GM23338 (cell line): Measurements from ENCODE around the gene C10orf105. TPM values are rescaled to one million over a fixed set of nuclear protein-coding genes. Genes with fewer than 3 reads are reported as not detected.

ENCODE experiments used
- ATAC-seq: fragments of 200-7000 bp; cut with Tn5 transposase; 3 replicates; pipeline ENCODE4 v1.9.1; 2020
- DNase-seq: peaks from one replicate; pipeline ENCODE4 v3.0.0-alpha.2; 2015; ENCODE audit warnings: low spot score
- H2AFZ ChIP-seq: fragments of 200-600 bp; sonication (generic); 2 replicates; pipeline ENCODE4 v1.8.0; 2016; ENCODE audit warnings: antibody characterized with exemption, mild to moderate bottlenecking, moderate library complexity
- H3F3A ChIP-seq: fragments of 200-600 bp; sonication (generic); replicated peaks from 2 replicates; pipeline ENCODE4 v1.8.0; 2017; ENCODE audit warnings: antibody characterized with exemption, mixed run types, low read depth
- H3K27ac ChIP-seq: fragments of 200-600 bp; sonication (generic); 2 replicates; pipeline ENCODE4 v1.6.1; 2016; ENCODE audit warnings: low read depth
- H3K27me3 ChIP-seq: fragments of 200-600 bp; sonication (generic); 2 replicates; pipeline ENCODE4 v1.8.0; 2016; ENCODE audit warnings: mild to moderate bottlenecking, mixed run types, moderate library complexity; ENCODE audit not compliant: insufficient read depth
- H3K36me3 ChIP-seq: fragments of 200-600 bp; sonication (generic); 2 replicates; pipeline ENCODE4 v1.8.0; 2016; ENCODE audit warnings: mild to moderate bottlenecking; ENCODE audit not compliant: insufficient read depth
- H3K4me1 ChIP-seq: fragments of 200-600 bp; sonication (generic); 2 replicates; pipeline ENCODE4 v1.8.0; 2016; ENCODE audit warnings: mild to moderate bottlenecking, moderate library complexity; ENCODE audit not compliant: insufficient read depth
- H3K4me2 ChIP-seq: fragments of 200-600 bp; sonication (generic); 2 replicates; pipeline ENCODE4 v1.7.1; 2017; ENCODE audit warnings: mixed run types
- H3K4me3 ChIP-seq: fragments of 200-600 bp; sonication (generic); 2 replicates; pipeline ENCODE4 v1.6.1; 2016; ENCODE audit warnings: mixed run types
- H3K79me2 ChIP-seq: fragments of 200-600 bp; sonication (generic); replicated peaks from 2 replicates; pipeline ENCODE4 v1.8.0; 2017; ENCODE audit warnings: mild to moderate bottlenecking; ENCODE audit not compliant: insufficient read depth
- H3K9me2 ChIP-seq: fragments of 200-600 bp; sonication (generic); 2 replicates; pipeline ENCODE4 v1.8.0; 2017; ENCODE audit not compliant: insufficient read depth
- H4K20me1 ChIP-seq: fragments of 200-600 bp; sonication (generic); replicated peaks from 2 replicates; pipeline ENCODE4 v1.8.0; 2017; ENCODE audit warnings: mild to moderate bottlenecking; ENCODE audit not compliant: insufficient read depth
- H3K27ac Mint-ChIP-seq: 2 replicates; pipeline ENCODE4 v1.8.0; 2020; ENCODE audit warnings: inconsistent platforms, mild to moderate bottlenecking, moderate library complexity, mixed read lengths
- H3K27me3 Mint-ChIP-seq: 3 replicates; pipeline ENCODE4 v1.8.0; 2022; ENCODE audit warnings: low read depth, mild to moderate bottlenecking, moderate library complexity, mixed read lengths, inconsistent platforms; ENCODE audit not compliant: insufficient read depth, poor library complexity
- H3K36me3 Mint-ChIP-seq: 3 replicates; pipeline ENCODE4 v1.8.0; 2021; ENCODE audit warnings: low read depth, mild to moderate bottlenecking, inconsistent platforms, moderate library complexity, mixed read lengths
- H3K4me1 Mint-ChIP-seq: 3 replicates; pipeline ENCODE4 v1.8.0; 2020; ENCODE audit warnings: mild to moderate bottlenecking, inconsistent platforms, mixed read lengths
- H3K4me3 Mint-ChIP-seq: 3 replicates; pipeline ENCODE4 v1.8.0; 2021; ENCODE audit warnings: moderate library complexity, mild to moderate bottlenecking, inconsistent platforms, mixed read lengths
- H3K9me3 Mint-ChIP-seq: 3 replicates; pipeline ENCODE4 v1.8.0; 2020; ENCODE audit warnings: moderate library complexity, mild to moderate bottlenecking, inconsistent platforms, mixed read lengths
- CREB1 ChIP-seq: fragments of 250-450 bp; sonication (Bioruptor Pico); IDR thresholded peaks from 2 replicates; pipeline ENCODE4 v1.5.0; 2020; ENCODE audit warnings: low read depth, mild to moderate bottlenecking, moderate library complexity
- ETS1 ChIP-seq: IDR thresholded peaks from 2 replicates; pipeline ENCODE4 v1.6.1; 2016; ENCODE audit warnings: antibody characterized with exemption
- EZH2 ChIP-seq: fragments of 200-600 bp; sonication (generic); IDR thresholded peaks from one replicate; pipeline ENCODE4 v1.8.0; 2017; ENCODE audit warnings: antibody characterized with exemption, mild to moderate bottlenecking, low read depth; ENCODE audit not compliant: unreplicated experiment
- EZH2phosphoT487 ChIP-seq: fragments of 200-600 bp; sonication (generic); IDR thresholded peaks from one replicate; pipeline ENCODE4 v1.8.1; 2018; ENCODE audit warnings: antibody characterized with exemption; ENCODE audit not compliant: unreplicated experiment
- JUNB ChIP-seq: IDR thresholded peaks from one replicate; pipeline ENCODE4 v1.6.1; 2016; ENCODE audit warnings: antibody characterized with exemption; ENCODE audit not compliant: unreplicated experiment
- NANOG ChIP-seq: IDR thresholded peaks from 2 replicates; pipeline ENCODE4 v1.6.1; 2016; ENCODE audit warnings: antibody characterized with exemption, borderline replicate concordance
- POLR2AphosphoS5 ChIP-seq: IDR thresholded peaks from 2 replicates; pipeline ENCODE4 v1.6.1; 2016; ENCODE audit warnings: antibody characterized with exemption, low read depth
- REST ChIP-seq: IDR thresholded peaks from one replicate; pipeline ENCODE4 v1.6.1; 2018; ENCODE audit warnings: antibody characterized with exemption; ENCODE audit not compliant: unreplicated experiment
- STAT1 ChIP-seq: IDR thresholded peaks from one replicate; pipeline ENCODE4 v1.6.1; 2016; ENCODE audit warnings: antibody characterized with exemption; ENCODE audit not compliant: unreplicated experiment
- ZNF114 ChIP-seq: fragments of 250-450 bp; sonication (Bioruptor Pico); IDR thresholded peaks from 2 replicates; pipeline ENCODE4 v1.5.0; 2020; ENCODE audit warnings: mild to moderate bottlenecking, moderate library complexity
- ZNF331 ChIP-seq: fragments of 250-450 bp; sonication (Bioruptor Pico); IDR thresholded peaks from 2 replicates; pipeline ENCODE4 v1.5.0; 2020; ENCODE audit warnings: low read depth, mild to moderate bottlenecking, moderate library complexity
- polyA plus RNA-seq: library from polyadenylated mRNA; unstranded; fragments of >200 nt; fragmentation: Nextera tagmentation; extraction: Ambion mirVana; gene quantifications from 2 replicates; pipeline ENCODE4 v1.2.1, GENCODE V29; 2016
- total RNA-seq: library from RNA; depleted of rRNA; stranded (reverse); fragments of >200 nt; shearing (Covaris generic); gene quantifications from 2 replicates; pipeline ENCODE4 v1.2.3, GENCODE V29; 2014
- TF ChIP-seq, protein P1 (sequence below): fragments of 250-450 bp; sonication (Bioruptor Pico); IDR thresholded peaks from 2 replicates; pipeline ENCODE4 v1.5.0; 2020; ENCODE audit warnings: mild to moderate bottlenecking, moderate library complexity
- TF ChIP-seq, protein P2 (sequence below), 2 experiments: fragments of 200-600 bp in 1 of 2; sonication (generic) in 1 of 2; conservative IDR thresholded peaks; 2 replicates each; pipeline versions ENCODE4 v1.5.1 to v1.6.1; 2016 to 2017; ENCODE audit warnings: antibody characterized with exemption in 2 of 2, low read depth in 2 of 2, mild to moderate bottlenecking in 2 of 2, moderate library complexity in 1 of 2

Gene C10orf105
- total and polyA plus RNA-seq, 2 experiments from 2014 or later = 0.15 to 0.17 TPM

DNA sequence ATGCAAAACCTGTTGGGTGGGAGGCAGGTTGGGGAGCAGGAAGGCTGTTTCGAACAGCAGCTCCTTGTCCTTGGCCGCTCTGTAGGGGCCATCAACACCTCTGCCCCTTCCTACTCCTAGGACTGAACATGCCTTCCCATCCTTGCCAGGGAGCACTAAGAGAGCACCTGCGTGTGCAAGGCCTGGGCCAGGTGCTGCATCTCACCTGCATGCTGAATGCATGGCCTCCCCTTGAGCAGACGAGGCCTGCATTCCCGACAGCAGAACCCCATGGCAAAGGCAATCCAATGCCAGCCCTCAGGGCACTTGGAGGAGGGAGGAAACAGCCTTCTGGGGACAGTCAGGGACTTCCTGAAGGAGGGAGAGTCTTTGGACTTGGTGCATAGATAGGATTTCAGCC is 42.7 kb upstream of the C10orf105 start:
- Histone ChIP-seq H3K27ac (no peak overlapping the region), H3K4me3 (no peak overlapping the region), H3K4me1 (peaks cover under 1% of the 10 kb centered on the region; the same call in 1 of the 2 replicates), H2AFZ (no peak overlapping the region), H4K20me1 (no peaks in the 10 kb centered on the region), H3F3A (no peaks in the 10 kb centered on the region), H3K4me2 (no peak overlapping the region), H3K36me3 (no peaks in the 10 kb centered on the region), H3K79me2 (no peaks in the 10 kb centered on the region), H3K27me3 (no peaks in the 10 kb centered on the region), H3K9me2 (no peaks in the 10 kb centered on the region)
- Mint-ChIP-seq H3K4me1 (peaks cover 5% of the 10 kb centered on the region), H3K27me3 (peaks cover 5% of the 10 kb centered on the region), H3K36me3 (no peaks in the 10 kb centered on the region), H3K27ac (no peak overlapping the region), H3K4me3 (no peak overlapping the region), H3K9me3 (no peaks in the 10 kb centered on the region)
- TF ChIP-seq CREB1 = no peak
- TF ChIP-seq EZH2 = no peak
- TF ChIP-seq, protein P1, sequence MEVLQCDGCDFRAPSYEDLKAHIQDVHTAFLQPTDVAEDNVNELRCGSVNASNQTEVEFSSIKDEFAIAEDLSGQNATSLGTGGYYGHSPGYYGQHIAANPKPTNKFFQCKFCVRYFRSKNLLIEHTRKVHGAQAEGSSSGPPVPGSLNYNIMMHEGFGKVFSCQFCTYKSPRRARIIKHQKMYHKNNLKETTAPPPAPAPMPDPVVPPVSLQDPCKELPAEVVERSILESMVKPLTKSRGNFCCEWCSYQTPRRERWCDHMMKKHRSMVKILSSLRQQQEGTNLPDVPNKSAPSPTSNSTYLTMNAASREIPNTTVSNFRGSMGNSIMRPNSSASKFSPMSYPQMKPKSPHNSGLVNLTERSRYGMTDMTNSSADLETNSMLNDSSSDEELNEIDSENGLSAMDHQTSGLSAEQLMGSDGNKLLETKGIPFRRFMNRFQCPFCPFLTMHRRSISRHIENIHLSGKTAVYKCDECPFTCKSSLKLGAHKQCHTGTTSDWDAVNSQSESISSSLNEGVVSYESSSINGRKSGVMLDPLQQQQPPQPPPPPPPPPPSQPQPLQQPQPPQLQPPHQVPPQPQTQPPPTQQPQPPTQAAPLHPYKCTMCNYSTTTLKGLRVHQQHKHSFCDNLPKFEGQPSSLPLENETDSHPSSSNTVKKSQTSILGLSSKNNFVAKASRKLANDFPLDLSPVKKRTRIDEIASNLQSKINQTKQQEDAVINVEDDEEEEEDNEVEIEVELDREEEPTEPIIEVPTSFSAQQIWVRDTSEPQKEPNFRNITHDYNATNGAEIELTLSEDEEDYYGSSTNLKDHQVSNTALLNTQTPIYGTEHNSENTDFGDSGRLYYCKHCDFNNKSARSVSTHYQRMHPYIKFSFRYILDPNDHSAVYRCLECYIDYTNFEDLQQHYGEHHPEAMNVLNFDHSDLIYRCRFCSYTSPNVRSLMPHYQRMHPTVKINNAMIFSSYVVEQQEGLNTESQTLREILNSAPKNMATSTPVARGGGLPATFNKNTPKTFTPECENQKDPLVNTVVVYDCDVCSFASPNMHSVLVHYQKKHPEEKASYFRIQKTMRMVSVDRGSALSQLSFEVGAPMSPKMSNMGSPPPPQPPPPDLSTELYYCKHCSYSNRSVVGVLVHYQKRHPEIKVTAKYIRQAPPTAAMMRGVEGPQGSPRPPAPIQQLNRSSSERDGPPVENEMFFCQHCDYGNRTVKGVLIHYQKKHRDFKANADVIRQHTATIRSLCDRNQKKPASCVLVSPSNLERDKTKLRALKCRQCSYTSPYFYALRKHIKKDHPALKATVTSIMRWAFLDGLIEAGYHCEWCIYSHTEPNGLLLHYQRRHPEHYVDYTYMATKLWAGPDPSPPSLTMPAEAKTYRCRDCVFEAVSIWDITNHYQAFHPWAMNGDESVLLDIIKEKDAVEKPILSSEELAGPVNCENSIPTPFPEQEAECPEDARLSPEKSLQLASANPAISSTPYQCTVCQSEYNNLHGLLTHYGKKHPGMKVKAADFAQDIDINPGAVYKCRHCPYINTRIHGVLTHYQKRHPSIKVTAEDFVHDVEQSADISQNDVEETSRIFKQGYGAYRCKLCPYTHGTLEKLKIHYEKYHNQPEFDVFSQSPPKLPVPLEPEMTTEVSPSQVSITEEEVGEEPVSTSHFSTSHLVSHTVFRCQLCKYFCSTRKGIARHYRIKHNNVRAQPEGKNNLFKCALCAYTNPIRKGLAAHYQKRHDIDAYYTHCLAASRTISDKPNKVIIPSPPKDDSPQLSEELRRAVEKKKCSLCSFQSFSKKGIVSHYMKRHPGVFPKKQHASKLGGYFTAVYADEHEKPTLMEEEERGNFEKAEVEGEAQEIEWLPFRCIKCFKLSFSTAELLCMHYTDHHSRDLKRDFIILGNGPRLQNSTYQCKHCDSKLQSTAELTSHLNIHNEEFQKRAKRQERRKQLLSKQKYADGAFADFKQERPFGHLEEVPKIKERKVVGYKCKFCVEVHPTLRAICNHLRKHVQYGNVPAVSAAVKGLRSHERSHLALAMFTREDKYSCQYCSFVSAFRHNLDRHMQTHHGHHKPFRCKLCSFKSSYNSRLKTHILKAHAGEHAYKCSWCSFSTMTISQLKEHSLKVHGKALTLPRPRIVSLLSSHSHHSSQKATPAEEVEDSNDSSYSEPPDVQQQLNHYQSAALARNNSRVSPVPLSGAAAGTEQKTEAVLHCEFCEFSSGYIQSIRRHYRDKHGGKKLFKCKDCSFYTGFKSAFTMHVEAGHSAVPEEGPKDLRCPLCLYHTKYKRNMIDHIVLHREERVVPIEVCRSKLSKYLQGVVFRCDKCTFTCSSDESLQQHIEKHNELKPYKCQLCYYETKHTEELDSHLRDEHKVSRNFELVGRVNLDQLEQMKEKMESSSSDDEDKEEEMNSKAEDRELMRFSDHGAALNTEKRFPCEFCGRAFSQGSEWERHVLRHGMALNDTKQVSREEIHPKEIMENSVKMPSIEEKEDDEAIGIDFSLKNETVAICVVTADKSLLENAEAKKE (CRISPR knock-in tag) = no peak
- TF ChIP-seq, protein P2, sequence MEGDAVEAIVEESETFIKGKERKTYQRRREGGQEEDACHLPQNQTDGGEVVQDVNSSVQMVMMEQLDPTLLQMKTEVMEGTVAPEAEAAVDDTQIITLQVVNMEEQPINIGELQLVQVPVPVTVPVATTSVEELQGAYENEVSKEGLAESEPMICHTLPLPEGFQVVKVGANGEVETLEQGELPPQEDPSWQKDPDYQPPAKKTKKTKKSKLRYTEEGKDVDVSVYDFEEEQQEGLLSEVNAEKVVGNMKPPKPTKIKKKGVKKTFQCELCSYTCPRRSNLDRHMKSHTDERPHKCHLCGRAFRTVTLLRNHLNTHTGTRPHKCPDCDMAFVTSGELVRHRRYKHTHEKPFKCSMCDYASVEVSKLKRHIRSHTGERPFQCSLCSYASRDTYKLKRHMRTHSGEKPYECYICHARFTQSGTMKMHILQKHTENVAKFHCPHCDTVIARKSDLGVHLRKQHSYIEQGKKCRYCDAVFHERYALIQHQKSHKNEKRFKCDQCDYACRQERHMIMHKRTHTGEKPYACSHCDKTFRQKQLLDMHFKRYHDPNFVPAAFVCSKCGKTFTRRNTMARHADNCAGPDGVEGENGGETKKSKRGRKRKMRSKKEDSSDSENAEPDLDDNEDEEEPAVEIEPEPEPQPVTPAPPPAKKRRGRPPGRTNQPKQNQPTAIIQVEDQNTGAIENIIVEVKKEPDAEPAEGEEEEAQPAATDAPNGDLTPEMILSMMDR (conservative IDR thresholded peaks at IDR 0.05; ENCODE audit: low read depth in 2 of 2) = no peak
- no peak for TF ChIP-seq EZH2phosphoT487
- TF ChIP-seq ETS1 = no peak
- no peak for TF ChIP-seq ZNF114
- TF ChIP-seq NANOG = no peak
- TF ChIP-seq REST = no peak
- TF ChIP-seq ZNF331 = no peak
- no peak for TF ChIP-seq POLR2AphosphoS5
- TF ChIP-seq JUNB = no peak
- TF ChIP-seq STAT1 = no peak
- ATAC-seq (no peak), DNase-seq (no peak)
